ENCODE results near the gene DDX1.

DDX1 gene

GRCh38 chr2:15671842-15672815 lies 80.5 kb downstream of the DDX1 start:
- DNase-seq (ENCODE audit: low read depth), result no peak
- no peak overlapping the region for H3K4me3 ChIP-seq (ENCODE audit: control insufficient read depth, low read depth, low read length)
- TF ChIP-seq CTCF (IDR thresholded peaks at IDR 0.05; ENCODE audit: control insufficient read depth, insufficient read depth, low read depth, low read length, missing control alignments), result no peak

GRCh38 chr2:15672961-15673918 lies 81.6 kb downstream of the DDX1 start:
- no peak for TF ChIP-seq CTCF (IDR thresholded peaks at IDR 0.05; ENCODE audit: control insufficient read depth, insufficient read depth, low read depth, low read length, missing control alignments)
- H3K4me3 ChIP-seq (ENCODE audit: control insufficient read depth, low read depth, low read length), result no peak overlapping the region
- DNase-seq (ENCODE audit: low read depth), result no peak

GRCh38 chr2:15673919-15674636 lies 82.4 kb downstream of the DDX1 start:
- no peak for DNase-seq (ENCODE audit: low read depth)
- H3K4me3 ChIP-seq (ENCODE audit: control insufficient read depth, low read depth, low read length), result no peak overlapping the region
- no peak for TF ChIP-seq CTCF (IDR thresholded peaks at IDR 0.05; ENCODE audit: control insufficient read depth, insufficient read depth, low read depth, low read length, missing control alignments)

- TF ChIP-seq CTCF (IDR thresholded peaks at IDR 0.05; ENCODE audit: control insufficient read depth, insufficient read depth, low read depth, low read length, missing control alignments), result no peak
- H3K4me3 ChIP-seq (ENCODE audit: control insufficient read depth, low read depth, low read length), result no peak overlapping the region
- no peak for DNase-seq (ENCODE audit: low read depth)
Measured at GRCh38 chr2:15674637-15675455, 83.2 kb downstream of the DDX1 start.

- H3K4me3 ChIP-seq (ENCODE audit: control insufficient read depth, low read depth, low read length), result no peak overlapping the region
- no peak for DNase-seq (ENCODE audit: low read depth)
- no peak for TF ChIP-seq CTCF (IDR thresholded peaks at IDR 0.05; ENCODE audit: control insufficient read depth, insufficient read depth, low read depth, low read length, missing control alignments)
Measured at GRCh38 chr2:15675456-15676195, 84.0 kb downstream of the DDX1 start.

All from AG09309 (cell line).